HL-60 (cell line): ENCODE data around the gene GSK3B.

ENCODE experiments used
- CTCF ChIP-seq: IDR thresholded peaks from one replicate; pipeline ENCODE4 v1.5.1; 2011; ENCODE audit warnings: low read length, control low read depth, inconsistent platforms; ENCODE audit not compliant: insufficient read depth
- GABPA ChIP-seq: IDR thresholded peaks from 2 replicates; pipeline ENCODE4 v1.6.1; 2012; ENCODE audit warnings: low read depth
- POLR2AphosphoS5 ChIP-seq: IDR thresholded peaks from 2 replicates; pipeline ENCODE4 v1.6.1; 2012; ENCODE audit warnings: low read depth
- REST ChIP-seq: IDR thresholded peaks from 2 replicates; pipeline ENCODE4 v1.6.1; 2012; ENCODE audit warnings: low read depth; ENCODE audit not compliant: insufficient replicate concordance
- SPI1 ChIP-seq: IDR thresholded peaks from 2 replicates; pipeline ENCODE4 v1.6.1; 2012; ENCODE audit warnings: low read depth, mild to moderate bottlenecking, borderline replicate concordance

GRCh38 chr3:120095226-120095978, 1.2 kb upstream of the GSK3B start:
- TF ChIP-seq REST, result peak; percentile 76
- no peak for TF ChIP-seq CTCF
- TF ChIP-seq POLR2AphosphoS5, result peak; percentile 88
- peak; percentile 80 for TF ChIP-seq GABPA
- no peak for TF ChIP-seq SPI1
